Coronary artery (tissue), 2 donors: ENCODE measurements around the gene SRC.
A peak's percentile ranks its signal among the peaks of the same experiment; 100 is the strongest.

Experiments used
- DNase-seq: peaks from one replicate; pipeline ENCODE4 v3.0.0-alpha.2; 2017; ENCODE audit warnings: low spot score
- H3K27ac ChIP-seq, 2 donors: fragments of 200-600 bp; sonication (generic); one replicate each; pipeline ENCODE4 v1.5.1; 2016 to 2019
- H3K4me3 ChIP-seq: fragments of 200-600 bp; sonication (generic); 2 replicates; pipeline ENCODE4 v1.5.1; 2016; ENCODE audit warnings: mild to moderate bottlenecking, moderate library complexity
- CTCF ChIP-seq: fragments of 200-600 bp; sonication (generic); IDR thresholded peaks from one replicate; pipeline ENCODE4 v1.5.1; 2019; ENCODE audit warnings: antibody characterized with exemption

Gene SRC

DNA sequence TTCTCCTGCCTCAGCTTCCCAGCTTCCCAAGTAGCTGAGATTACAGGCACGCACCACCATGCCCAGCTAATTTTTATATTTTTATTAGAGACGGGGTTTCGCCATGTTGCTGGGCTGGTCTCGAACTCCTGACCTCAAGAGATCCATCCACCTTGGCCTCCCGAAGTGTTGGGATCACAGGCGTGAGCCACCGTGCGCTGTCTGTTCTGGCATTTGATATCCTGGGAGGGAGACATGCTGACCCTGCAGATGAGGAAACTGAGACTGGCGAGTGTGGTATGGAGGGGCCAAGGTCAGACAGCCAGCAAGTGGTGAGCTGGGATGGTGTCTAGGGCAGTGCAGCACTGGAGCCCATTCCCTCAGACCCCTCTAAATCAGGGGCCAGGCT, 44.6 kb downstream of the SRC start:
- no peak for DNase-seq
- no peak for TF ChIP-seq CTCF
- no peak overlapping the region for H3K4me3 ChIP-seq
- H3K27ac ChIP-seq: no peak overlapping the region

DNA sequence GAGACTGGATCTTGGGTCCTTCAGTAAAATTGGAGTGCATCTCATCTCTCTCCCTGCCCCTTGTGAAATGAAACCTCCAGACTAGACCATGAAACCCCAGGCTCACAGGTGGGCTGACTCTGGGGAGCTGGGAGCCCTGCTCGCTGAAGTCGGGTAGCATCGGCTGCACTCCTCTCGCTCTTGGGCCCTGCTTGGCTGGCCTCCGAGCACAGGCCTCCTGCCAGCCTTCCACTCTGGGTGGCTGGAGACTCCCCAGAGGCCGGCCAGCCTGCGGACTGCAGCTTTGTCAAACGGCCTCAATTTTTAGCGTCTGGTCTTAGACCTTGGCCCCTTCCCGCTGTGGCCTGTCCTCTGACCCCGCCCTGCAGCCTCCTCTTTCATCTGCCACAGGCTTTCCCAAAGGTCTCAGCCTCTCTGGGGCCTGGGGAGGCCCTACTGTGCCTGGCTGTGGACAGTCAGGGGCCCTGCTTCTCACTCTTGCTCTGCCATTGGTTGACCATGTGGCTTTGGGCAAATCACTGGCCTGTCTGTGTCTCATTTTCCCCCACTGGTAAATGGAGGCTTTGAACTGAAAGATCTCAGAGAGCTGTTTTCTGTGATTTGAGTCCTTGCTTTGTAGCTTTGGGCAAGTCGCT, 45.1 kb downstream of the SRC start:
- no peak for TF ChIP-seq CTCF
- no peak overlapping the region for H3K4me3 ChIP-seq
- peak; percentile 58 for DNase-seq
- no peak overlapping the region for H3K27ac ChIP-seq

DNA sequence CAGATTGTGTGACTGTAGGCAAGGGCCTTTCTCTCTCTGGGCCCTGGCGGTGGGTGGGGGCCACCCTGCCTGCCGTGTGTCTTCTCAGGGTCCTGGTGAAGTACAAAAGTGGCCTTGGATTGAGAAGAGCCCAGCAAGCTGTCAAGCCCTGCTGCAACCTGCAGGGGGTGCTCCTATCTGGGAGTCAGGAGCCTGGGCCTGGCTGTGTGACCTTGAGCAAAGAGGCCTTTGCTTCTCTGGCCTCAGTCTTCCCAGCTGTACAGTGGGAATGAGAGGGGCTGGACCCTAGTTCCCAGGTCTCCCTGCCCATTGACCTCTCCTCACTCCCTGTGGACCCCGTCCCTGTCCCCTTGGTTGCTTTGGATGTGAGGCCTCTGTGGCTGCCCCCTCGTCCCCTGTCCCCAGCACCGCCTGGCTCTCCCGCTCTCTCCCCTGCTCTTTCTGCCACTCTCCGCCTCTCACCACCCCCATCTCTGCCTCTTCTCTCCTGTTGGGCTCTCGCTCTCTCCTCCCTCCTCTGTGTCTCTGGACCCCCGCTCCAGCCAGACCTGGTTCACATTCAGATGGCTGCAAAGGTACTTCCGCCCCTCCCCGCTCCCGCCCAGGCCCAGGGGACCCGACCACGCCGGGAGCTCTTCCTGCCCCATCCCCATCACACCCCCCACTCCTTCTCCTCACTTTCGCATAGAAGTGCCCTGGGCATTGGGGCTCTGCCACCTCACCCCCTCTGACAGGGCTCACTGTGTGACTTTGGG, 46.7 kb downstream of the SRC start:
- TF ChIP-seq CTCF: no peak
- peak; percentile 69 for DNase-seq
- Histone ChIP-seq H3K4me3 (no peak overlapping the region), H3K27ac (peak overlapping the region in 1 of 2 donors; percentile 5)

- peak overlapping the region in 1 of 2 donors; percentile 5 for H3K27ac ChIP-seq
- TF ChIP-seq CTCF: no peak
- H3K4me3 ChIP-seq: no peak overlapping the region
- peak; percentile 55 for DNase-seq
Measured at GRCh38 chr20:37393196-37393862, 47.4 kb downstream of the SRC start.

DNA sequence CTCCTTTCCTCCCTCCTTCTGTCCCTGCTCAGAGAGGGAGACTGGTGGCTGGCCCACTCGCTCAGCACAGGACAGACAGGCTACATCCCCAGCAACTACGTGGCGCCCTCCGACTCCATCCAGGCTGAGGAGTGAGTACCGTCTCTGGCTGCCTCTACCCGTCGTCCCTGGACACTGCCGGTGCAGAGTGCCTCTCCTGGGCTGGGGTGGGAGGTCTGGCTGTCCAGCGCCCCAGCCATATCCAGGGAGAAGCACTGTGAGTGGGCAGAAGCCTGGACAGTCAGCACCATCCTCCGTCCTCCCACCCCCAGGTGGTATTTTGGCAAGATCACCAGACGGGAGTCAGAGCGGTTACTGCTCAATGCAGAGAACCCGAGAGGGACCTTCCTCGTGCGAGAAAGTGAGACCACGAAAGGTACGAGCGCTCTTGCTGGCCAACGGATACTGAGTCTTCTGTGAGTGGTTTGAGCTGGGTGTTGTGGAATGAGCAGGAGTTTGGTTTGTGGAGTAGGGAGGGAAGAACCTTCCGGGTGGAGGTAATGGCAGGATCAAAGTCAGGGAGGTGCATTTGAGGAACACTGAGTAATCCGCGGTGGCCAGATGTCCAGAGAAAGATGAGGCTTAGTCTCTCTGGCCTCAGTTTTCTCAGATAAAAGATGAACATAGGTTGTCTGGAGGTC, 48.1 kb downstream of the SRC start:
- peak; percentile 72 for DNase-seq
- H3K27ac ChIP-seq: no peak overlapping the region
- H3K4me3 ChIP-seq: no peak overlapping the region
- TF ChIP-seq CTCF: no peak

DNA sequence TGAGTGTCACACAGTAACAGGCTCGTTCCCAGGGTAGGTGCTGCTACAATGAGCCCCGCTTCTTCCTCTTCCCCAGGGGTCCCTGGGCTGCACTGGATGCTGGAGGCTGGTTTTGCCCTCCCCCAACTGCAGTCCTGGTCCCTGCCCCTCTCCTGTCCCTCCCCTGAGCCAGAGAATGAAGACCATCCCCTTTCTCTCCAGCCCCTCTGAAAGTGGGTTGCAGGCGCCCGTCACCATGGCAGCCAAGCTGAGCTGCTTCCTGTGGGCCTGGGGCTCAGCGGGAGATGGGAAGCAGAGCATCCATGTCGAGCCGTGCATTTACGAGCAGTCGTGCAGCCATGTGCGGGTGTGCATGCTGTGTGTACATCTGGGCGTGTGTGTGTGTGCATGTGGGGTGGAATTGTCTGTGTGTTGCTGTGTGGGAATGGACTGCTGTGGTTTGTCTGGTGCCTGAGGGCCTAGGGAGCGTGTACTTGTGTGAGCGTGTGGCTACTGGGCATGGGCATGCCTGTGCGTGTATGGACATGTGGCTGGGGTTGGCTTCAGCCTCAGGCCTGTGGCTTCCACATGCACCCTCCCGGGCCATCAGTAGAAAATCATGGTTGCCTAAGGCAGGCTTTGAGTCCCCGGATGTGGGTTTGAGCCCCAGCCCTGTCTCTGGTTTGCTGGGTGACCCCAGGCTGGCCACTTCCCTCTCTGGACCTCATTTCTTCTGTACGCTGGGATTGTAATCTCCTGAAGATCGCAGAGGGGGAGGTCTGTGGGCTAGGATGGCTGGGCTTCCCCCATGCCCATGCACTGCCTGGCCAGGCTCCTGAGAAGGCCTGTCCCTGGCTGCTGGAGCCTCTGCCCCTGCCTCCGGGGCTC, 48.8 kb downstream of the SRC start:
- TF ChIP-seq CTCF: no peak
- no peak for DNase-seq
- H3K27ac ChIP-seq: peak overlapping the region in 1 of 2 donors; percentile 24
- H3K4me3 ChIP-seq: no peak overlapping the region
